BJ (cell line): ENCODE results near the gene SSH2. TPM values are rescaled to one million over a fixed set of nuclear protein-coding genes. Genes with fewer than 3 reads are reported as not detected.
"Not testable (repeated sequence)": the region's sequence is repeated elsewhere in the genome, so short reads cannot be mapped to it uniquely, and the experiment has no call there.

Experiments
- CTCF ChIA-PET: fragments of 350-600 bp; formaldehyde crosslinking; extraction: SDS; loops from one replicate; lab custom pipeline; 2021; ENCODE audit warnings: antibody characterized with exemption, inconsistent platforms; lab: Yijun Ruan, JAX
- POLR2A ChIA-PET: fragments of 300-600 bp; sonication (Branson Sonifier 250); formaldehyde crosslinking; extraction: SDS; loops from one replicate; lab custom pipeline; 2021; ENCODE audit warnings: antibody characterized with exemption; lab: Charles Lee
- DNase-seq: peaks from one replicate; pipeline ENCODE4 v3.0.0-alpha.2; 2011; ENCODE audit warnings: low read depth
- H3K27me3 ChIP-seq: 2 replicates; pipeline ENCODE4 v1.6.0; 2011; ENCODE audit warnings: low read length; ENCODE audit not compliant: control insufficient read depth, insufficient read depth
- H3K36me3 ChIP-seq: 2 replicates; pipeline ENCODE4 v1.5.1; 2011; ENCODE audit warnings: low read length; ENCODE audit not compliant: control insufficient read depth, insufficient read depth
- H3K4me3 ChIP-seq: 2 replicates; pipeline ENCODE4 v1.5.1; 2011; ENCODE audit warnings: low read depth, mild to moderate bottlenecking, control low read depth, low read length
- polyA plus RNA-seq: library from polyadenylated mRNA; depleted of rRNA; stranded (reverse); fragments of >200 nt; gene quantifications from 2 replicates; pipeline ENCODE4 v1.2.3, GENCODE V29; 2011
- TF ChIP-seq, protein P1 (sequence below): IDR thresholded peaks from 2 replicates; pipeline ENCODE4 v1.5.1; 2011; ENCODE audit warnings: low read depth, mild to moderate bottlenecking, control low read depth, inconsistent platforms, low read length, moderate library complexity; ENCODE audit not compliant: insufficient read depth

SSH2 gene
- polyA plus RNA-seq, 1 experiment, result 5.7 TPM

DNA sequence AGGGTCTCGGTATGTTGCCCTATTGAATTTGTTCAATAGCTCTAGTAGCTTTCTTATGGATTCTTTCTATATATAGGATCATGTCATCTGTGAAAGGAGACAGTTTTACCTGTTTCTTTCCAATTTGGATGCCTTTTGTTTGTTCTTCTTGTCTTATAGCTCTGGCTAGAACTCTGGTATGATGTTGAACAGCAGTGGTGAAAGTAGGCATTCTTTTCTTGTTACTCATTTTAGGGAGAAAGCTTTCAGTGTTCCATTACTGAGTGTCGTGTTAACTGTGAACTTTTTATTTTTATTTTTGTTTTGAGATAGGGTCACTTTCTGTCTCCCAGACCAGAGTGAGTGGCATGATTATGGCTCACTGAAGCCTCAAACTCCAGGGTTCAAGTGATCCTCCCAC is 32.6 kb upstream of the SSH2 start:
- POLR2A ChIA-PET, result no interaction called here
- Histone ChIP-seq H3K4me3 (no peak overlapping the region), H3K27me3 (no peaks in the 10 kb centered on the region), H3K36me3 (no peaks in the 10 kb centered on the region)
- DNase-seq, result no peak
- CTCF ChIA-PET, result interaction anchor here (0.5 to 1.3 kb wide), 3 partner anchors 8 to 175 kb away, joined by 3 to 4 read pairs (median 3); partner anchors contain the start of gene SSH2
- TF ChIP-seq, protein P1, sequence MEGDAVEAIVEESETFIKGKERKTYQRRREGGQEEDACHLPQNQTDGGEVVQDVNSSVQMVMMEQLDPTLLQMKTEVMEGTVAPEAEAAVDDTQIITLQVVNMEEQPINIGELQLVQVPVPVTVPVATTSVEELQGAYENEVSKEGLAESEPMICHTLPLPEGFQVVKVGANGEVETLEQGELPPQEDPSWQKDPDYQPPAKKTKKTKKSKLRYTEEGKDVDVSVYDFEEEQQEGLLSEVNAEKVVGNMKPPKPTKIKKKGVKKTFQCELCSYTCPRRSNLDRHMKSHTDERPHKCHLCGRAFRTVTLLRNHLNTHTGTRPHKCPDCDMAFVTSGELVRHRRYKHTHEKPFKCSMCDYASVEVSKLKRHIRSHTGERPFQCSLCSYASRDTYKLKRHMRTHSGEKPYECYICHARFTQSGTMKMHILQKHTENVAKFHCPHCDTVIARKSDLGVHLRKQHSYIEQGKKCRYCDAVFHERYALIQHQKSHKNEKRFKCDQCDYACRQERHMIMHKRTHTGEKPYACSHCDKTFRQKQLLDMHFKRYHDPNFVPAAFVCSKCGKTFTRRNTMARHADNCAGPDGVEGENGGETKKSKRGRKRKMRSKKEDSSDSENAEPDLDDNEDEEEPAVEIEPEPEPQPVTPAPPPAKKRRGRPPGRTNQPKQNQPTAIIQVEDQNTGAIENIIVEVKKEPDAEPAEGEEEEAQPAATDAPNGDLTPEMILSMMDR, result no peak

GRCh38 chr17:29959658-29960337 is 29.8 kb upstream of the SSH2 start:
- CTCF ChIA-PET, result interaction anchor here (1.9 kb wide), 1 partner anchor 29 kb away, joined by 9 read pairs; the partner anchor contains the start of gene SSH2
- Histone ChIP-seq H3K4me3 (no peak overlapping the region), H3K36me3 (no peaks in the 10 kb centered on the region), H3K27me3 (no peaks in the 10 kb centered on the region)
- POLR2A ChIA-PET, result no interaction called here
- TF ChIP-seq, protein P1, result no peak
- DNase-seq, result no peak

DNA sequence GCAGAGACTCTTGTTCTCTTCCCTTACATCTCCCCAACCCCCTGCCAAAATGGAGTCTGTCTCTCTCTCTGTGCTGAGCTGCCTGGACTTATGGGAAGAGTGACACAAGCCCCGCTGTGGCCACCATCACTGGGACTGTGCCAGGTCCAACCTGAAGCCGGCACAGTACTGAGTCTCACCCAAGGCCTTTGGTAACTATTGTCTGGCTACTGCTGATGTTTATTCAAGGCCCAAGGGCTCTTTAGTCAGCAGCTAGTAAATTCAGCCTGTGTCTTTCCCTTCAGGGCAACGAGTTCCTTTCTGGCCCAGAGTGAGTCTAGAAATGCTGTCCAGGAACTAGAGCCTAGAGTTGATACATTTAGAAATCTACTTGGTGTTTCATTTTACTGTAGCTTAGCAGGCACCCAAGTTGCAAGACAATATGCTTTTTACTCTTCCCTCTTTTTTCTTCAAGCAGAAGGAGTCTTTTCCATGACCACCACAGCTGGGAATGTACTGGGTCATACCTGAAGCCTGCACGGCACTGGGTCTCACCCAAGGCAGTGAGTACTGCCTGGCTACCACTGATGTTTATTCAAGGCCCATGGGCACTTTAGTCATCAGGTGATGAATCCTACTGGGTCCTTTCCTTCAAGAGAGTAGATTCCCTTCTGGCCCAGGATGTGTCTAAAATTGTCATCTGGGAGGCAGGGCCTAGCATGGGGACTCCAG is 29.1 kb upstream of the SSH2 start:
- no peak for DNase-seq
- CTCF ChIA-PET, result interaction anchor here (1.8 to 1.9 kb wide), 2 partner anchors 16 to 28 kb away, joined by 5 to 9 read pairs; partner anchors contain the start of gene SSH2
- POLR2A ChIA-PET, result no interaction called here
- TF ChIP-seq, protein P1, result no peak
- H3K27me3 ChIP-seq, result no peaks in the 10 kb centered on the region
- H3K36me3 ChIP-seq, result no peaks in the 10 kb centered on the region
- no peak overlapping the region for H3K4me3 ChIP-seq

DNA sequence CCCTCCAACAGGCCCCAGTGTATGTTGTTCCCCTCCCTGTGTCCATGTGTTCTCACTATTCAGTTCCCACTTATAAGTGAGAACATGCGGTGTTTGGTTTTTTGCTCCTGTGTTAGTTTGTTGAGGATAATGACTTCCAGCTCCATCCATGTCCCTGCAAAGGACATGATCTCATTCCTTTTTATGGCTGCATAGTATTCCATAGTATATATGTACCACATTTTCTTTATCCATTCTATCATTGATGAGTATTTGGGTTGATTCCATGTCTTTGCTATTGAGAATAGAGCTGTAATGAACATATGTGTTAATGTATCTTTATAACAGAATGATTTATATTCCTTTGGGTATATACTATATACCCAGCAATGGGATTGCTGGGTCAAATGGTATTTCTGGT is 27.5 kb upstream of the SSH2 start:
- H3K4me3 ChIP-seq, POLR2A ChIA-PET, DNase-seq, H3K27me3 ChIP-seq, H3K36me3 ChIP-seq: not testable (repeated sequence)
- CTCF ChIA-PET, result interaction anchor here (1.7 to 1.8 kb wide), 2 partner anchors 18 kb away, joined by 3 to 5 read pairs; no protein-coding TSS in a partner anchor

GRCh38 chr17:29956225-29956624 is 26.2 kb upstream of the SSH2 start:
- DNase-seq, result no peak
- ChIA-PET CTCF (interaction anchor here (0.8 to 2.0 kb wide), 5 partner anchors 10 to 317 kb away, joined by 3 to 6 read pairs (median 3); no protein-coding TSS in a partner anchor), POLR2A (no interaction called here)
- Histone ChIP-seq H3K4me3 (no peak overlapping the region), H3K27me3 (no peaks in the 10 kb centered on the region), H3K36me3 (no peaks in the 10 kb centered on the region)
- TF ChIP-seq, protein P1, result no peak
